Activated gamma-delta T cell treated with anti-CD3 and anti-CD28 coated beads, Interleukin-2, amount 50 U/mL, for 16 hours (primary cell): ENCODE measurements around the gene CERS5.
A peak's percentile ranks its signal among the peaks of the same experiment; 100 is the strongest.

Source experiments
- DNase-seq: peaks from one replicate; pipeline ENCODE4 v3.0.0-alpha.2; 2020; ENCODE audit warnings: low read depth

The CERS5 gene

GRCh38 chr12:50167049-50167828, at the start of gene CERS5:
CERS5 (minus strand) TSS chr12:50167369; CDS start chr12:50167297, 72 bp downstream.
- peak; percentile 96 for DNase-seq

GRCh38 chr12:50215033-50215432, 47.9 kb upstream of the CERS5 start:
- no peak for DNase-seq

- no peak for DNase-seq
Measured at GRCh38 chr12:50214018-50214417, 46.8 kb upstream of the CERS5 start.

GRCh38 chr12:50213439-50213838, 46.3 kb upstream of the CERS5 start:
- no peak for DNase-seq

- no peak for DNase-seq
Measured at GRCh38 chr12:50212071-50212467, 44.9 kb upstream of the CERS5 start.

GRCh38 chr12:50211392-50212070, 44.4 kb upstream of the CERS5 start:
- no peak for DNase-seq

GRCh38 chr12:50207424-50207823, 40.3 kb upstream of the CERS5 start:
- DNase-seq, result no peak

GRCh38 chr12:50205648-50206047, 38.5 kb upstream of the CERS5 start:
- no peak for DNase-seq

GRCh38 chr12:50203691-50204090, 36.5 kb upstream of the CERS5 start:
- no peak for DNase-seq

GRCh38 chr12:50201987-50202521, 34.9 kb upstream of the CERS5 start:
- DNase-seq, result no peak

GRCh38 chr12:50200552-50201273, 33.5 kb upstream of the CERS5 start:
- no peak for DNase-seq

- DNase-seq, result no peak
Measured at GRCh38 chr12:50198829-50199228, 31.7 kb upstream of the CERS5 start.

GRCh38 chr12:50197297-50197727, 30.1 kb upstream of the CERS5 start:
- no peak for DNase-seq

- no peak for DNase-seq
Measured at GRCh38 chr12:50196537-50196936, 29.4 kb upstream of the CERS5 start.

- DNase-seq, result no peak
Measured at GRCh38 chr12:50195832-50196231, 28.7 kb upstream of the CERS5 start.

GRCh38 chr12:50192908-50193307, 25.7 kb upstream of the CERS5 start:
- DNase-seq, result no peak

GRCh38 chr12:50192236-50192635, 25.1 kb upstream of the CERS5 start:
- DNase-seq, result no peak

- DNase-seq, result no peak
Measured at GRCh38 chr12:50190859-50191258, 23.7 kb upstream of the CERS5 start.

- no peak for DNase-seq
Measured at GRCh38 chr12:50188875-50189575, 21.9 kb upstream of the CERS5 start.

- no peak for DNase-seq
Measured at GRCh38 chr12:50188241-50188781, 21.1 kb upstream of the CERS5 start.

- DNase-seq, result no peak
Measured at GRCh38 chr12:50187084-50187900, 20.1 kb upstream of the CERS5 start.
